ENCODE data around the gene CDC37L1.

The CDC37L1 gene

GRCh38 chr9:4714266-4715016 is 35.1 kb downstream of the CDC37L1 start:
- DNase-seq (ENCODE audit: low read depth), result no peak

- no peak for DNase-seq (ENCODE audit: low read depth)
Measured at GRCh38 chr9:4716163-4716562, 36.8 kb downstream of the CDC37L1 start.

GRCh38 chr9:4717815-4718214 is 38.4 kb downstream of the CDC37L1 start:
- no peak for DNase-seq (ENCODE audit: low read depth)

GRCh38 chr9:4718911-4719310 is 39.5 kb downstream of the CDC37L1 start:
- no peak for DNase-seq (ENCODE audit: low read depth)

GRCh38 chr9:4721736-4722135 is 42.4 kb downstream of the CDC37L1 start:
- no peak for DNase-seq (ENCODE audit: low read depth)

GRCh38 chr9:4725706-4726442 is 46.5 kb downstream of the CDC37L1 start:
- no peak for DNase-seq (ENCODE audit: low read depth)

GRCh38 chr9:4727593-4727992 is 48.2 kb downstream of the CDC37L1 start:
- no peak for DNase-seq (ENCODE audit: low read depth)

- no peak for DNase-seq (ENCODE audit: low read depth)
Measured at GRCh38 chr9:4732890-4733289, 53.5 kb downstream of the CDC37L1 start.

GRCh38 chr9:4734150-4734549 is 54.8 kb downstream of the CDC37L1 start:
- DNase-seq (ENCODE audit: low read depth), result no peak

GRCh38 chr9:4738866-4739586 is 59.7 kb downstream of the CDC37L1 start:
- no peak for DNase-seq (ENCODE audit: low read depth)

GRCh38 chr9:4739587-4740387 is 60.4 kb downstream of the CDC37L1 start:
- no peak for DNase-seq (ENCODE audit: low read depth)

- no peak for DNase-seq (ENCODE audit: low read depth)
Measured at GRCh38 chr9:4740388-4740637, 60.9 kb downstream of the CDC37L1 start.

GRCh38 chr9:4740638-4741364 is 61.4 kb downstream of the CDC37L1 start, which contains the start of gene AK3:
AK3 (minus strand) TSS chr9:4741202; CDS start chr9:4741087, 115 bp downstream.
- DNase-seq (ENCODE audit: low read depth), result peak; percentile 72

- DNase-seq (ENCODE audit: low read depth), result no peak
Measured at GRCh38 chr9:4741365-4742089, 62.2 kb downstream of the CDC37L1 start.

GRCh38 chr9:4742246-4742645 is 62.9 kb downstream of the CDC37L1 start:
- no peak for DNase-seq (ENCODE audit: low read depth)

- DNase-seq (ENCODE audit: low read depth), result no peak
Measured at GRCh38 chr9:4743131-4743875, 63.9 kb downstream of the CDC37L1 start.

- no peak for DNase-seq (ENCODE audit: low read depth)
Measured at GRCh38 chr9:4746278-4747030, 67.1 kb downstream of the CDC37L1 start.

- DNase-seq (ENCODE audit: low read depth), result no peak
Measured at GRCh38 chr9:4748612-4749011, 69.2 kb downstream of the CDC37L1 start.

- DNase-seq (ENCODE audit: low read depth), result no peak
Measured at GRCh38 chr9:4750023-4750673, 70.8 kb downstream of the CDC37L1 start.
